ENCODE measurements around the gene RB1. TPM values are rescaled to one million over a fixed set of nuclear protein-coding genes. Genes with fewer than 3 reads are reported as not detected.

The RB1 gene
- total and polyA plus RNA-seq, 2 donors (not counting 1 experiment from before 2014, with no cell fraction given) = 24.0 to 70.4 TPM

- no peak for ATAC-seq (ENCODE audit: low read depth)
- no peak for DNase-seq
- Histone ChIP-seq H3K79me2 (ENCODE audit: control insufficient read depth, insufficient read depth, low read length) (peaks cover 9% of the 10 kb centered on the region), H3K4me2 (replicated peaks; ENCODE audit: low read depth, low read length, poor library complexity, severe bottlenecking) (no peak overlapping the region), H3K4me1 (ENCODE audit: control insufficient read depth in 2 of 2, insufficient read depth in 2 of 2, low read length in 2 of 2) (peaks cover 0 to 10% of the 10 kb centered on the region in 2 donors), H3K27me3 (replicated peaks in 1 of 4; ENCODE audit: control extremely low read depth in 1 of 4, control insufficient read depth in 3 of 4, insufficient read depth in 4 of 4, low read length in 3 of 4) (no peaks in the 10 kb centered on the region), H3K9ac (ENCODE audit: low read length) (no peak overlapping the region), H4K20me1 (ENCODE audit: control insufficient read depth, insufficient read depth, low read length, poor library complexity, severe bottlenecking) (peaks cover 12% of the 10 kb centered on the region), H3K36me3 (replicated peaks in 1 of 2; ENCODE audit: control extremely low read depth in 1 of 2, control insufficient read depth in 1 of 2, extremely low read depth in 1 of 2, insufficient read depth in 2 of 2, low read length in 1 of 2) (peaks cover 0 to 8% of the 10 kb centered on the region in 2 experiments), H3K27ac (ENCODE audit: low read length in 2 of 2) (no peak overlapping the region), H3K4me3 (ENCODE audit: control extremely low read depth in 1 of 5, extremely low read depth in 1 of 5, insufficient read depth in 1 of 5, low read depth in 2 of 5, low read length in 4 of 5) (no peak overlapping the region), H3K9me3 (ENCODE audit: control extremely low read depth in 1 of 3, control insufficient read depth in 2 of 3, insufficient read depth in 1 of 3, low read length in 2 of 3) (no peaks in the 10 kb centered on the region), H2AFZ (ENCODE audit: insufficient read depth, low read depth, low read length, poor library complexity, severe bottlenecking) (no peak overlapping the region)
- ChIA-PET POLR2A (no interaction called here), CTCF (no interaction called here)
- Mint-ChIP-seq H3K4me3 (no peak overlapping the region), H3K4me1 (peaks cover 14% of the 10 kb centered on the region), H3K9me3 (ENCODE audit: insufficient read depth) (no peaks in the 10 kb centered on the region), H3K27me3 (no peaks in the 10 kb centered on the region), H3K27ac (no peak overlapping the region)
- intact Hi-C loops (cut with micrococcal nuclease) = loop anchor here (5.0 kb wide), 1 partner anchor 37 kb away; no protein-coding TSS in a partner anchor
- WGBS (ENCODE audit: insufficient coverage) = no CpG with 5 or more reads among the region's 5 CpGs
- TF ChIP-seq EZH2 (IDR thresholded peaks at IDR 0.05; ENCODE audit: borderline replicate concordance, insufficient read depth, low read depth, low read length, poor library complexity, severe bottlenecking) (no peak), CTCF (IDR thresholded peaks at IDR 0.05) (no peak)
These were observed 106.6 kb downstream of the RB1 start for GRCh38 chr13:48410199-48410598.

GRCh38 chr13:48411147-48411794 lies 107.7 kb downstream of the RB1 start:
- DNase-seq (no peak), ATAC-seq (ENCODE audit: low read depth) (no peak)
- Mint-ChIP-seq H3K9me3 (ENCODE audit: insufficient read depth) (no peaks in the 10 kb centered on the region), H3K27ac (no peak overlapping the region), H3K27me3 (no peaks in the 10 kb centered on the region), H3K4me3 (peak overlapping the region; percentile 78), H3K4me1 (peaks cover 14% of the 10 kb centered on the region)
- TF ChIP-seq CTCF (IDR thresholded peaks at IDR 0.05) (no peak), EZH2 (IDR thresholded peaks at IDR 0.05; ENCODE audit: borderline replicate concordance, insufficient read depth, low read depth, low read length, poor library complexity, severe bottlenecking) (no peak)
- no peak overlapping the region for H3K27ac ChIP-seq (ENCODE audit: low read length in 2 of 2)
- peak overlapping the region; percentile 48 for H3K4me2 ChIP-seq (replicated peaks; ENCODE audit: low read depth, low read length, poor library complexity, severe bottlenecking)
- peaks cover 8 to 9% of the 10 kb centered on the region in 2 experiments for H3K36me3 ChIP-seq (replicated peaks in 1 of 2; ENCODE audit: control extremely low read depth in 1 of 2, control insufficient read depth in 1 of 2, extremely low read depth in 1 of 2, insufficient read depth in 2 of 2, low read length in 1 of 2)
- peaks cover 14% of the 10 kb centered on the region for H3K79me2 ChIP-seq (ENCODE audit: control insufficient read depth, insufficient read depth, low read length)
- ChIA-PET POLR2A (no interaction called here), CTCF (no interaction called here)
- no peak overlapping the region for H3K9ac ChIP-seq (ENCODE audit: low read length)
- intact Hi-C loops (cut with micrococcal nuclease) = loop anchor here (5.0 kb wide), 1 partner anchor 36 kb away; no protein-coding TSS in a partner anchor
- peaks cover 0 to 10% of the 10 kb centered on the region in 2 donors for H3K4me1 ChIP-seq (ENCODE audit: control insufficient read depth in 2 of 2, insufficient read depth in 2 of 2, low read length in 2 of 2)
- peaks cover 16% of the 10 kb centered on the region for H4K20me1 ChIP-seq (ENCODE audit: control insufficient read depth, insufficient read depth, low read length, poor library complexity, severe bottlenecking)
- H3K27me3 ChIP-seq (replicated peaks in 1 of 4; ENCODE audit: control extremely low read depth in 1 of 4, control insufficient read depth in 3 of 4, insufficient read depth in 4 of 4, low read length in 3 of 4) = no peaks in the 10 kb centered on the region
- no CpG with 5 or more reads among the region's 1 CpG for WGBS (ENCODE audit: insufficient coverage)
- H3K4me3 ChIP-seq (ENCODE audit: control extremely low read depth in 1 of 5, extremely low read depth in 1 of 5, insufficient read depth in 1 of 5, low read depth in 2 of 5, low read length in 4 of 5) = peak overlapping the region in 2 of 5 experiments; percentile 36 to 65
- H2AFZ ChIP-seq (ENCODE audit: insufficient read depth, low read depth, low read length, poor library complexity, severe bottlenecking) = no peak overlapping the region
- H3K9me3 ChIP-seq (ENCODE audit: control extremely low read depth in 1 of 3, control insufficient read depth in 2 of 3, insufficient read depth in 1 of 3, low read length in 2 of 3) = peaks cover 0 to 3% (median 0%) of the 10 kb centered on the region in 3 donors

Measured in B cell (primary cell).